HepG2 (cell line): ENCODE measurements around the gene ZNF384. TPM values are rescaled to one million over a fixed set of nuclear protein-coding genes. Genes with fewer than 3 reads are reported as not detected.

Experiments used
- ATM ChIP-seq: fragments of 450-650 bp; IDR thresholded peaks from 2 replicates; pipeline ENCODE4 v1.7.1; 2017; ENCODE audit warnings: mild to moderate bottlenecking, borderline replicate concordance
- FOXP1 ChIP-seq, 2 experiments: fragments of 450-650 bp in 1 of 2; IDR thresholded peaks; 2 replicates each; pipeline ENCODE4 v1.6.1; 2017 to 2018; ENCODE audit warnings: antibody characterized with exemption in 1 of 2
- HNRNPK ChIP-seq: fragments of 200-400 bp; formaldehyde crosslinking; IDR thresholded peaks from 2 replicates; pipeline ENCODE4 v1.6.1; 2018; ENCODE audit warnings: low read length, low read depth, moderate library complexity, mild to moderate bottlenecking; ENCODE audit not compliant: poor library complexity, severe bottlenecking
- KLF9 ChIP-seq: IDR thresholded peaks from 2 replicates; pipeline ENCODE4 v1.6.1; 2016; ENCODE audit warnings: low read depth
- MIER3 ChIP-seq: IDR thresholded peaks from 2 replicates; pipeline ENCODE4 v1.6.1; 2016; ENCODE audit warnings: missing compliant biosample characterization, borderline replicate concordance
- MLLT10 ChIP-seq: sonication (generic); formaldehyde crosslinking; IDR thresholded peaks from 2 replicates; pipeline ENCODE4 v1.4.0; 2020; ENCODE audit warnings: missing genetic modification reagents
- NFE2L1 ChIP-seq: sonication (generic); formaldehyde crosslinking; IDR thresholded peaks from 2 replicates; pipeline ENCODE4 v1.4.0; 2020; ENCODE audit warnings: missing genetic modification reagents, mild to moderate bottlenecking, borderline replicate concordance
- PATZ1 ChIP-seq: sonication (generic); formaldehyde crosslinking; IDR thresholded peaks from 2 replicates; pipeline ENCODE4 v1.4.0; 2020; ENCODE audit warnings: missing genetic modification reagents
- POGK ChIP-seq: sonication (generic); formaldehyde crosslinking; conservative IDR thresholded peaks from 2 replicates; pipeline ENCODE4 v1.8.0; 2022; ENCODE audit warnings: mild to moderate bottlenecking, moderate library complexity, missing genetic modification reagents
- RFXAP ChIP-seq: sonication (generic); formaldehyde crosslinking; IDR thresholded peaks from 2 replicates; pipeline ENCODE4 v1.4.0; 2020; ENCODE audit warnings: missing genetic modification reagents, borderline replicate concordance
- SP5 ChIP-seq: IDR thresholded peaks from 2 replicates; pipeline ENCODE4 v1.6.1; 2016; ENCODE audit warnings: low read depth, borderline replicate concordance
- ZBTB42 ChIP-seq: sonication (generic); formaldehyde crosslinking; IDR thresholded peaks from 2 replicates; pipeline ENCODE4 v1.5.0; 2020; ENCODE audit warnings: mild to moderate bottlenecking, missing genetic modification reagents
- ZBTB7A ChIP-seq: sonication (generic); formaldehyde crosslinking; IDR thresholded peaks from 2 replicates; pipeline ENCODE4 v1.8.0; 2022; ENCODE audit warnings: mild to moderate bottlenecking, missing genetic modification reagents
- ZEB1 ChIP-seq: IDR thresholded peaks from 2 replicates; pipeline ENCODE4 v1.6.1; 2012; ENCODE audit warnings: mild to moderate bottlenecking, low read depth, inconsistent platforms; ENCODE audit not compliant: insufficient replicate concordance
- ZNF142 ChIP-seq: sonication (generic); formaldehyde crosslinking; IDR thresholded peaks from 2 replicates; pipeline ENCODE4 v1.4.0; 2020; ENCODE audit warnings: missing genetic modification reagents
- ZNF275 ChIP-seq: sonication (generic); formaldehyde crosslinking; IDR thresholded peaks from 2 replicates; pipeline ENCODE4 v1.8.0; 2022; ENCODE audit warnings: missing genetic modification reagents, mild to moderate bottlenecking, inconsistent platforms, borderline replicate concordance
- ZNF749 ChIP-seq: sonication (generic); formaldehyde crosslinking; IDR thresholded peaks from 2 replicates; pipeline ENCODE4 v1.8.0; 2022; ENCODE audit warnings: mild to moderate bottlenecking, missing genetic modification reagents, moderate library complexity, borderline replicate concordance
- ZNF790 ChIP-seq: sonication (generic); formaldehyde crosslinking; IDR thresholded peaks from 2 replicates; pipeline ENCODE4 v1.8.0; 2022; ENCODE audit warnings: missing genetic modification reagents, mild to moderate bottlenecking, borderline replicate concordance
- polyA plus RNA-seq, 8 experiments: library from polyadenylated mRNA; depleted of rRNA in 3 of 8; stranded (reverse) in 7 of 8; unstranded in 1 of 8; fragments of >200 nt; fragmentation: Illumina TruSeq in 4 of 8; extraction: Trizol in 4 of 8; gene quantifications; 2 replicates each; pipeline versions ENCODE4 v1.2.1 to v1.2.3, GENCODE V29; 2011 to 2016; ENCODE audit warnings: low read depth in 4 of 8, missing spikeins in 1 of 8, mixed read lengths in 1 of 8; ENCODE audit not compliant: insufficient read depth in 1 of 8
- total RNA-seq, 5 experiments: library from RNA; depleted of rRNA; stranded (reverse); fragments of >200 nt; fragmentation: Illumina TruSeq; extraction: Trizol; gene quantifications; 2 replicates each; pipeline ENCODE4 v1.2.3, GENCODE V29; 2016; ENCODE audit warnings: low read depth in 1 of 5

The ZNF384 gene
- total and polyA plus RNA-seq, 2 of the 13 experiments (the other 11 are each of a cell fraction or from before 2014, with no cell fraction given), result 23.6 to 55.3 TPM

GRCh38 chr12:6662906-6663742 lies 26.1 kb downstream of the ZNF384 start, which contains the start of gene ING4 (continued):
- TF ChIP-seq ATM (no peak), HNRNPK (no peak), SP5 (CRISPR knock-in tag) (peak; percentile 45; the same call in 1 of the 2 replicates), ZBTB42 (CRISPR knock-in tag) (no peak), ZNF790 (CRISPR knock-in tag) (no peak), ZBTB7A (no peak), ZEB1 (no peak), NFE2L1 (CRISPR knock-in tag) (no peak), ZNF142 (CRISPR knock-in tag) (no peak), POGK (peak; percentile 31; the same call in 1 of the 2 replicates), ZNF749 (no peak), PATZ1 (CRISPR knock-in tag) (peak; percentile 83), MLLT10 (CRISPR knock-in tag) (no peak), KLF9 (0 out of 2 replicates have a peak, but pooled peaks have one; percentile 42), MIER3 (CRISPR knock-in tag) (peak; percentile 79), RFXAP (CRISPR knock-in tag) (peak; percentile 81; the same call in 1 of the 2 replicates), FOXP1 (IDR thresholded peaks at IDR 0.05) (no peak), FOXP1 (CRISPR knock-in tag; IDR thresholded peaks at IDR 0.05) (no peak), ZNF275 (CRISPR knock-in tag) (no peak; the same call in 1 of the 2 replicates)
